NCI-H69 (cell line): ENCODE data around the gene LBP.
"Not testable (repeated sequence)": the region's sequence is repeated elsewhere in the genome, so short reads cannot be mapped to it uniquely, and the experiment has no call there.

Experiments used
- DNase-seq: peaks from one replicate; lab custom pipeline; 2025; lab: John Stamatoyannopoulos, UW

Gene LBP

GRCh38 chr20:38395751-38396395 lies 49.6 kb downstream of the LBP start:
- not testable (repeated sequence) for DNase-seq

DNA sequence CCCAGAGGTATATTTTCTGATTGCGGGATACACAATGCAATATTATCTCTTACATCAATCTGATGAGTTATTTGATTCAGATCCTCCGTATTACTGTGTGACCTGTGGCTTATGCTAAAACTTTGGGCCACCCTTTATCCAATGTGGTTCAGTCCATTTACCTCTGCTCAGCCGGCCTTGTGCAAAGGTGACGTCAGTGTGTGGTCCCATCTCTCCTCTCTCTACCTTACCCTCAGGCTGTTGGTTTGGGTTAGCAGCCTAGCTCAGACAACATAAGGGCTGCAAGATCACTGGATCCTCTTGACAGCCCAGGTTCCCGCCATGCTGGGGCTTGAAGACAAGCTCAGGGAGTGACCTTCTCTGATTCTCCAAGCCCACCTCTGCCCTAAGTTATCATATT lies 55.8 kb downstream of the LBP start:
- DNase-seq, result no peak

DNA sequence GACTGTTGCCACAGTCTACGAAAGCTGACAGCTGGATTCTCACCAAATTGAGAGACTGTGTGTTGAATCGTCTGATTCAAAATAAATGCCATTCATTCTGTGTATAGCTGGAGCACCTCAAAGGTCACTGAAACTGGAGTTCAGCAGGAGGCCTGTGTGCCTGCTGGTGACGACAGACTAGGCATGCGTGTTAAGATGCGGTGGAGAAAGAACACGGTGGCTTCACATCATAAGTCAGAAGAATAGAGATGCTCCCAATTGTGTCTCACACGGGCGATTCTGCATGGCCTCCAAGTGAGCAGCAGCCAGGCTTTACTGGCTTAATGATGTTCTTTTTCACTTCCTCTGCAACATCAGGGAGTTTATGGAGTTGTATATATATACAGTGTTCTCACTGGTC lies 56.5 kb downstream of the LBP start:
- DNase-seq, result no peak

- DNase-seq, result no peak
These were observed 57.7 kb downstream of the LBP start for GRCh38 chr20:38404016-38404415.

DNA sequence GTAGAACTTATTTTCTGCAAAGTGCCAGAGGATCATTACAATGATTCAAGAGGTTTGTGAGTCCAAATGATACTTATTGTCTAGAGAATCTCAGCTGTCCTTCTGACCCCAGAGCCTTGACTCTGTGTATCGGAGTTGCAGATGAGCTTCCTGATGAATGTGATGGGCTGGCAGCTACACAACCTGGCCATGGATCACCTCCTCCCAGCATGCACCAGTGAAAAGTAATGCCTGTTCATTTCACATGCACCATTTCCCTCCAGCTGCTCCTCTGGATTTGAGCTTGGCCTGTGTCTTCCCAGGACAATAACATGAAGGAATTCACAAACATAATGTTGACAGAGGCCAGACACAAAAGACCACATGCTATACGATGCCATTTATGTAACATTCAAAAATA lies 58.9 kb downstream of the LBP start:
- no peak for DNase-seq

GRCh38 chr20:38406476-38406875 lies 60.2 kb downstream of the LBP start:
- no peak for DNase-seq

- no peak for DNase-seq
These were observed 61.0 kb downstream of the LBP start for GRCh38 chr20:38407321-38407720.

- DNase-seq, result not testable (repeated sequence)
These were observed 61.5 kb downstream of the LBP start for GRCh38 chr20:38407822-38408221.

DNA sequence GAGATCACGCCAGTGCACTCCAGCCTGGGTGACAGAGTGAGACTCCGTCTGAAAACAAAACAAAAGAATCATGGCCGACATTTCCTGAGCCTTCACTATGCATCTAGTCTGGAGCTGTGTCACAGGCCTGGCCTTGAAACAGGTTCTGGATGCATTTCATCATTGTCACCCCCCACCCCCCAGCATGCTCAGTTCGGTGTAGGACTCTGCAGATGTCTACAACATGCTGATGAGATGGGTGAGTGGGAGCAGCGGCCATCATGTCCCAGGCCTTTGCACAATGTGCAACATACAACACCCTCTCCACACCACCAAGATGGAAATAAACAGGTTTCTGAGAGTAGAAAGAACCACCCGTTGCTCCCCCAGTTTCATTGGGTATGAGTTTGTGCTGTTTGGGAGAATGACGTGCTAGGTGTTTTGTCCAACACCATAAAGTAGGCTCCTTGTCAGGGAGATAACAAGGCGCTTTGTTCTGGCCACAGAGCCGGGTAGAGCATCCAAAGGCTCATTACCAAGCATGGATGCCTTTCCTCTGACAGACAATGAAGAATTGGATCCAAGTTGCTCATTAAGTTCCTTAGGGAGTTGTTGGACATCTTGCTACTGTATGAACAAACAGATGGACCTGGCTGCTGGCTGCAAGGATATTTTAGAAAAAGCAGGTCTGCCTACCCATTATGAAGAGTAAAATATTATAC lies 66.7 kb downstream of the LBP start:
- no peak for DNase-seq

DNA sequence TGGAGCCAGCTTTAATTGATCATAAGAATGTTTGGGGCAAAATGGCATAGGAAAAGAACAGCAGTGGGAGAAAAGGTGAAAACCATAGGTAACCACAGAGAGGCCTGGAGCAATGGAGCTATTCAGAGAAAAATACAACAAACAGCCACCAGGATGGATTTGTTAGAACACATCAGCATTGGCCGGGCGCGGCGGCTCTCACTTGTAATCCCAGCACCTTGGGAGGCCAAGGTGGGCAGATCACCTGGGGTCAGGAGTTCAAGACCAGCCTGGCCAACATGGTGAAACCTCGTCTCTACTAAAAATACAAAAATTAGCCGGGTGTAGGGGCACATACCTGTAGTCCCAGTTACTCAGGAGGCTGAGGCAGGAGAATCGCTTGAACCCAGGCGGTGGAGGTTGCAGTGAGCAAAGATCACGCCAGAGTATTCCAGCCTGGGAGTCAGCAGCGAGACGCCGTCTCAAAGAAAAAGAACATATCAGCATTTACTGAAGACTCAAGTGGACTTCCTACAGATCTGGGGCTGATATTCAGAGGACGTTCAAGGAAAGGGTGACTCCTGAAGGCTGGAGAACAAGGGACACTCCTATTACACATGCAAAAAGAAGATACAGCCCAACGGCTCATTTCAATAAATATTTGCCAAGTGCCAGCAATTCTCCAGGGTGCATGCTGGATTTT lies 68.6 kb downstream of the LBP start:
- DNase-seq, result no peak

GRCh38 chr20:38418509-38419204 lies 72.4 kb downstream of the LBP start:
- DNase-seq, result no peak

DNA sequence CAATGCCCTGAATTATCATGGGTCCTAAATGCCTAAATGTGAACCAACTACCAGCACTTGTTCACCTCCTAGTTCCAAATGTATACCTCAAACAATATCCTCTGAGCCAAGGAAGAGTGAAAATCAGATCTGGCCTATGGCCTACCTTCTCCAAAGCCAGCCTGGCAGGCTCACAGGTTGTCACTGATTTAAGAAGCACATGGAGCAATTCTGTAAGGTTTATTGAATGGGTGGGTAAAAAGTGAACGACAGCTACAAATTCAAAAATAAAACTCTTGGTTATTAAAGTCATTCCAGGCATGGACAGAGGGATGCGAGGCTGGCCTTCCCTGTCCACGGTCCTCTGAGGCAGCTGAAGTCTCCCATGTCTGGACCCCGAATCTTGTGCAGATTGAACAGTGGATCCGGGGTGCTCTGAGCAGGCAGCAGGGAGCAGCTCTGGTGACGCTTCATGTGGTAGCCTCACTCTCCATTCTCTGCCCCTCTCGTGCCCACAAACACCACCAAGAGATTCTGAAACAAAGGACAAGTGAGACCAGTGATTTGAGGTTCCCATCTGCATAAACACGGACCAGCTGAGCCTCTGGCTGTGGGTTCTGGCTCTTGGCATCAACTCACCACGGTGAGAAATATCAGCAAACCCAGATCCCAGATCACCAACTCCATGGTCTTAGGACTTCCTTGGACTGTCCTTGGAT lies 74.3 kb downstream of the LBP start:
- no peak for DNase-seq

DNA sequence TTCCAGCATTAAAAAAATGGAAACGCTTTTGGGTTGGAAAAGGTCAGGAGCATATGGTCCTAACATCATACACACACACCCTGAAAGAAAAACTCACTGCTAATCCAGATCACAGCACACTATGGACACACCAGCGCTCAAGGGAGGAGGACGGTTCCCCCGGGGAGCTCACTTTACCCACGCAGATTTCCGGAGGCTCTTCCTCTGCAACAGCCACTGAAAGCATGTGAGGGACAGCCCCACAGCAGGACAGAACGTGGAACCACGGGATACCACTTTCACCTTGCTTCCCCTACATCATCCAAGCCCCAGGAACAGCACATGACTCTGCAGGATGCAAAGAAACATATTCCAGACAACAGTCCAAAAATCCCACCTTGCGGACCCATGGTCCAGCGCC lies 75.6 kb downstream of the LBP start:
- no peak for DNase-seq

GRCh38 chr20:38423541-38423940 lies 77.3 kb downstream of the LBP start:
- DNase-seq, result no peak

DNA sequence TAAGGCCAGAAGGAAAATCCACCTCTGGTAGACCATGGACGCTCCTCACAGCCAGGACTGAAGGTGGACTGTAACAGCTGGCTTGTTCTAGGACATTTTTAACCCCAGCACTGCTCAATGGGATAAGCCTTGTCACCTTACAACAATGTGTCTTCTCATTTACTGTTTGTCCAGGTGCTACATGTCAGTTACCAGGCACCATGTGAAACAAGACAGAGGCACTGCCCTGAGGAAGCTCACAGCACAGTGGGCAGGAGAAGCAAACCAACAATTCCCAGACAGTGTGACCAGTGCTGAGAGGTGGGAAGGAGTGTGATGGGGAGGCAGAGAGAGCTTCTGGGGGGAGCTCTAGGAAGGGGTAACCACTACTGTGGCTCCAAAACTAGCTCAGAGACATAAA lies 78.1 kb downstream of the LBP start:
- no peak for DNase-seq

DNA sequence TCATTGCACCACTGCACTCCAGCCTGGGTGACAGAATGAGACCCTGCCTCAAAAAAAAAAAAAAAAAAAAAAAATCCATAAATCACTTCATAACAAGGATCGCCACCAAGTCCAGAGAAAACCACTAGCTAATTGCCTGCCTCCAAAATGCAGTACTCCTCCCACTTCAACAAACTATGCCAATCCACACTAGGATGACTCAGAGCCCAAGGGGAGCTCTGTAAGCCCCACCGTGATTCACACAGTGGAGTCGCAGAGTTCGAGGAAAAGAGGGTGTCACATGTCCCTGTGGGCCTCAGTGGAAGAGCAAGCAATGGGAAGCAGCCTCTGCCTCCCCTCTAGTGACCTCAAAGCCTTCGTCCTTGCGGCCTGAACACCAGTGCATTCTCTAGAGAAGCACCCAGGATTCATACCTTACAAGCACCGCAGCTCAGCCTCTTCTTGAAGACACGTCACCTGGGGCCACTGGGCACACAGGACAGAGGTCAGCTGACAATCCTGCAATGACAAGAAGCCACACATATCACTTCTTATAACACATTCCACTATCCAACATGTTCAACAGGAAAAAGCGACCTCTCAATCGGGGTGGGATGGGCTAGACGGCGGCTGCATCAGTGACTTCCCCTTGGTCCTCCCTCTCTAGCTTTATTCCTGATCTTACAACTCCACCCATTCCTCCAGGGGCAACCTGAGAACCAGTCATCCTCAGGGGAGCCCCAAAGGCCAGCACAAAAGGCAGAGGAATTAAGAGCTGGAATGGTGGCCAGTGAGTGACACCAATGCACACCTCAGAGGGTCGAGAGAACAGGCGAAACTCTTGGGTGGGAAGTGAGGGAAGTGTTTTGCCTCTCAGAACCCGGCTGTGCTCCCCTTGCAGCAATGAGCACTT lies 80.0 kb downstream of the LBP start:
- no peak for DNase-seq
